AML-193 (cell line): ENCODE results near the gene KRT86.
"Not testable (repeated sequence)": the region's sequence is repeated elsewhere in the genome, so short reads cannot be mapped to it uniquely, and the experiment has no call there.

ENCODE experiments used
- DNase-seq, 2 experiments: peaks; one replicate each; lab custom pipeline; 2025; lab: John Stamatoyannopoulos, UW

KRT86 gene

DNA sequence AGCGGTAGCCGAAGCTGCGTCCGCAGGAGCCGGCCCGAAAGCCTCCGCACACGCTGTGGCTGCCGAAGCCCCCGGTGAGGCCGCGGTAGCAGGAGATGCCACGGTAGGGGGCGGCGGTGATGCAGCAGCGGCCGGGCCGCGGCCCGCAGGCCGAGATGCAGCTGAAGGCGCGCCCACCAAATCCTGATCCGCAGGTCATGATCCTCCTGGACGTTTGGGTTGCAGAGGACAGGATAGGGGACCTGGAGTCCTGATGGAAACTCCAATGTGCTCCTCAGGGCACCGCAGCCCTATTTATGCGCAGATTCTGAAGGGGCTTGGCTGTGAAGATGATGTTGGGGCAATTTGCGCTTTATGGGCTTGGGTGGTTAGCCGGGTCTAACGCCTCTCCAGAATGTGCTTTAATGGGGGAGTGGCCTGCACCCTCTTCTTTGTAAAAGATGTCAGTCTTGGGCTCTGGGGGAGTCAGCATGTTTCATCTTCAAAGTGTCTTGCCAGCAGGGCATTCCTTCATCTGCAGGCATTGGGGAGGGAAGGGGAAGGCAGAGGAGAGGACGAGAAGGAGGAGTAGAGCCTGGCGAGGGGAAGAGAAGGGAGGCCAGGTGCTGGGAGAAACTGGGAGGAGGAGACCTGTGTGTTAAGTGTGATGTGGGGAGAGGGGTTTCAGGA, 17.0 kb downstream of the KRT86 start, which contains the start of gene KRT81:
Gene KRT81, minus strand, starts transcription at position 268 of the 669 bp plus-strand sequence. Its CDS starts 69 bp downstream, at position 199.
- DNase-seq: no peak

DNA sequence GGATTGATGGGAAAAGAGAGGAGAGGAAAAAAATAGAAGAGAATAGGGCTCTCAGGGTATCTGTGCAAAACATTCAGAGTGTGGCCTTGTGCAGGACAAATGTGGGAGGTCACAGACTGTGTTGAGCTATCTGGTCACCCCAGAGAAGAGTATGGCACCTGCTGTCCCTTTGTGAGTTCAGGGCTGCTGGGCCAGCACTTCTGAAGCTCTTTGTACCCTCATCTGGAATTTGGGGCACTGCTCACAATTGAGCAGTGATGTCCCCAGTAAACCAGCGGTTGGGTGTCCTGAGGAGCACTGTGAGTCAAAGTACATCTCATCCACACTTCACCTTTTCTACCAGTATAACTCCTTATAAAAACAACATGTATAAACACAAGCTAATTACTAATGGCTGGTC, 19.5 kb downstream of the KRT86 start:
- no peak for DNase-seq

DNA sequence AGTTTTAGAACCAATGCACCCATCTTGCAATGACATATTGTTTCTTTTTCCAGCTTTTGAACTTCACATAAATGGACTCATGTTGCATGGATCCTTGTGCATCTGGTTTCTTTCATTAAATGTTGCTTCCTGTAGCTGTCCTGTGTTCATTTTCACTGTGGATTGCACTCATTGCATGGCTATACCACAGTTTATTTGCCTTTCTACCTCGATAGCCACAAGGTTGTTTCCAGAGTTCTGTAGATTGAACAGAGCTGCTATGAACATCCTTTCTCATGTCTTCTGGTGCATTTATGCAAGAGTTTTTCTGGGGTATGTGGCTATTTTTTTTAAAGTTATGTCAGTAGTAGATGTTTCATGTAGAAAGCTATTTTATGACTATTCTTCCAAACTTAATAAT, 20.4 kb downstream of the KRT86 start:
- no peak for DNase-seq

DNA sequence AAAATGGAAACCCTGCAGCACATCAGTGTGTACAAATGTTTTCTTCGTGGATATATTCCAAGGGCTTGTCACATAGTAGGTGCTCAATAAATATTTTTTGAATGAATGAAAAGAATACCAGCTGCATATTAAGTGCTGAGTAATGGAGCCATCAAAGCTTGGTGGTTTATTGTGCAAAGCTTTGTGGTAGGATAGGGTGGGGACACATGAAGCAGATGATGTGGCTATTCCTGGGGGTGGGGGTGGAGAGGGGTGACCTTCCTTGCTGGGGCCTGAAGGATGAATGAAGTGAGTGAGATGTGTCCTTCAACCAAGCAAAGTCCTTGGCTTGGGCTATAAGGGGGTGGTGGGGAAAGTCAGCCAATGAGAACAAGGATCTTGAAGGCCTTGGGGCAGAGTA, 21.2 kb downstream of the KRT86 start:
- peak; percentile 64 to 73 for DNase-seq

DNA sequence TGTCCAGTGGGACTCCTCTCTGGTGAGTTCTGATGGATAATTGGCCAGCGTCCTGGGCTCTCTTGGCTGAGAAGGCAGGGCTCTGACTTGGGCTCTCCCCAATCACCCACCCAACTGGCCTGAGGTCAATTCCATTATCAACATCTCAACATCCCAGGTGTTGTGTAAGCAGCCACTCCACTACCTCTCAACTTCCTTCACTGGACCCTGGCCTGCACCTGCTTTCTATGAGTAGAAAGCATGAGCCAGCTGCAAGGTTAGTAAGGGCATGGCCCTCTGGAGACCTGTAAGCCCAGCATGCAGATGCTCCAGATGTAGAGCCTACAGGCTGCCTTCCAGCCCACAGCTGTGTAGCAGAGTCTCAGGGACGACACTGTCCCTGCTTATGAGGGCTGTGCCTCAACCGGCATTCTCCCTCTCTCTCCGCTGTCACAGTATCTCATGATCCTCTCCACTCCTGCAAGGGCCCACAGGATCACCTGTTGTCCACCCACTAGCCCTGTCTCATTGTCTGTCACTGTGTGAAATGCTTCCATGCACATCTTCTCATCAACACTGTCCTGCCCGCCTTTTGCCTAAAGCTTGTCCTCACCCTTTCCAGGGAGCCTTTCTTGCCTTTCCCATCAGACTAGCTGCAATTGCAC, 22.2 kb downstream of the KRT86 start:
- DNase-seq: no peak

DNA sequence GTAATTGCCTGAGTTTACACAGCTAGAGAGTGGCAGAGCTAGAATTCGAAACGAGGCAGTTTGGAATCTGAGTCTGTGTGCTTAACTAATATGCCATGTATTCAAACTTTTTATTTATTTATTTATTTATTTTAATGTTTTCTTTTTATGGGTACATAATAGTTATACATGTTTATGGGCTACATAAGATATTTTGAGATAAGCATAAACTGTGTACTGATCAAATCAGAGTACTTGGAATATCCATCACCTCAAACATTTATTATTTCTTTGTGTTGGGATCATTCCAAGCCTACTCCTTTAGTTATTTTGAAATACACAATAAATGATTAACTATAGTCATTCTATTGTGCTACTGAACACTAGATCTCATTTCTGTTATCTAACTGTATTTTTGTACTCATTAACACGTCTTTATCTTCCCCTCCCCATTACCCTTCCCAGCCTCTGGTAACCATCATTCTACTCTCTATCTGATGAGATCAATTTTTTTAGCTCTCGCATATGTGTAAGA, 24.3 kb downstream of the KRT86 start:
- DNase-seq: no peak

DNA sequence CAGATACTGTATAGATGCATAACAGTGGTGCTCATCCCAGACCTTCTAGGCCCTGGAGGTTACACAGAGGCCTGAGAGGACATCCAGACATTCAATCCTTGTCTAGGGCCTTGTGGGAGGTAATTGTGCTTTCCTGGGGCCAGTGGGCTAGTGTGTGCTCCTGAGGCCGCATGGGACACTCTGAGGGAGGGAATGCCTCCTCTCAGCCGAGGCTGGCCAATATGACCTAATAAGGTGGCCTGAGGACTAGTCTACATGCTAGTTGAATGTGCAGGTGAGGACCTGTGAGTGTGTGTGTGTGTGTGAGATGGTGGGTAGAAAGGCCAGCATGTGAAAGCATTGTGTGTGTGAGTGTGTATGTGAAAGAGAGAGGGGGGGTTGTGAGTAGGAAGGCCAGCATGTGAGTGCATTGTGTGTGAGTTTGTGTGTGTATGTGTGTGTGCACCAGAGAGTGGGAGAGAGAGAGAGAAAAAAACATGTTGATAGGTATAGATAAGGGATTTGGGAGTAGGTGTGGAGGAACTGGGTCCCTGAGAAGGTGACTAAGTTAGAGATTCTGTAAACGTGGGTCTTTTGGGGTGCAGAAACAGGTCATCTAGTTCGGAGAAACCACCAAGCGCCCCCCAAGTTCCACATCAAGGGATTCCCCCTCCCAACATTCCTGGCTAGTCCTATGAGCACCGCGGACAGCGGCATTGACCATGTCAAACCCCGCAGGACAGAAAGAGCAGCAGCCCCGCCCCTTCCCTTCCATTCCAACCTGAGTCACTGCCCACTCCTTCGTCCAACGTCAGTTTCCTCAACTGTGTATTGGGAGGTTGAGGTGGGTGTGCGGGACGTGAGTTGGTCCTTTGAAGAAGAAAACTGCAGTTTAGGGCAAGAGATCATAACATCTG, 26.6 kb downstream of the KRT86 start:
- DNase-seq: no peak

DNA sequence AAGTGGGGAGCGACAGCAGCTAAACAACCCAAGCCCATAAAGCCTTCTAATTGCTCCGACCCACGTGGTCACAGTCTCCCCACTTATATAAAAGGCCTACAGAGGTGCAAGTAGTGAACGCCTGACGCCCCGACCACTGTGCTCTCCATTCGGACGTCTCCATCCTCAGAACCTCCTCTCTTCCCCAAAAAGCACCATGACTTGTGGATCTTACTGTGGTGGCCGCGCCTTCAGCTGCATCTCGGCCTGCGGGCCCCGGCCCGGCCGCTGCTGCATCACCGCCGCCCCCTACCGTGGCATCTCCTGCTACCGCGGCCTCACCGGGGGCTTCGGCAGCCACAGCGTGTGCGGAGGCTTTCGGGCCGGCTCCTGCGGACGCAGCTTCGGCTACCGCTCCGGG, 27.3 kb downstream of the KRT86 start:
- not testable (repeated sequence) for DNase-seq

DNA sequence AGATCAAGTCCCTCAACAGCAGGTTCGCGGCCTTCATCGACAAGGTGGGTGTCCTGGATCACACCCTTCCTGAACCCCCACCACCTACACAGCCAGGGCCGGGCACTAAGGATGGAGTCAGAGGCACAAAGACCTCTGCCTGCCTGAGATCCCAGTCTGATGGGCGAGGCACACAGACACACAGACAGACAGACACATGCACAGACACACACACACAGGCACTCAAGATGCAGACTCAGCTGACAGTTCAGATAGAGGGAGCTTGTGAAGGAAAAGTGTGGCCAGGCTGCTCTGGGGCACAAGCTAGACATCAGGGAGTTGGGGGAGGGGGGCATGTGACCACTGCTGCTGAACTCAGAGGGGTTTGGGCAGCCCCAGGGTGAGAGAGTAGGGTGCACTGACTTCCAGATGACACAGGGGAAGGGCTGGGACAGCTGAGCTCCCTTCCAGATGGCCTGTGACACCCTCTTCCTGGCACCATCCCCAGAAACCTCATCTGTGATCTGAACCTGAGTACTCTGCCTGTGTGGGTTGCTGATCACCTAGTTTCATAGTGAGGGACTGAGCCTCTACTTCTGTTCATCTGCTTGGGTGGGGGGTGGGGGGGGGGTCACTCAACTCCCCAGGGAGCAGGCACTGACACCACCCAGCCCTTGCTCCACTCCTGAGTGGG, 27.9 kb downstream of the KRT86 start:
- not testable (repeated sequence) for DNase-seq

DNA sequence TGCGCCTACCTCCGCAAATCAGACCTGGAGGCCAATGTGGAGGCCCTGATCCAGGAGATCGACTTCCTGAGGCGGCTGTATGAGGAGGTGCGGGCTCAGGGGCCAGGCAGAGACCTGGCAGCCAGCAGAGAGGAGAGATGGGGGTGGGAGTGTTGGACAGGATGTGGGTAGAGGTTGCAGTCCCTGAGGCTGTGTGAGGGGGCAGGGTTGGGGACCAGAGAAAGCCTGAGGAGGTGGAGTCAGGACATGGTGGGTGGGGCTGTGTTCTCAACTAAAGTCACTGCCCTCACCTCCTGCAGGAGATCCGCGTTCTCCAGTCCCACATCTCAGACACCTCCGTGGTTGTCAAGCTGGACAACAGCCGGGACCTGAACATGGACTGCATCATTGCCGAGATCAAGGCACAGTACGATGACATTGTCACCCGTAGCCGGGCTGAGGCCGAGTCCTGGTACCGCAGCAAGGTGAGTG, 30.5 kb downstream of the KRT86 start:
- peak; percentile 8 to 12 for DNase-seq

DNA sequence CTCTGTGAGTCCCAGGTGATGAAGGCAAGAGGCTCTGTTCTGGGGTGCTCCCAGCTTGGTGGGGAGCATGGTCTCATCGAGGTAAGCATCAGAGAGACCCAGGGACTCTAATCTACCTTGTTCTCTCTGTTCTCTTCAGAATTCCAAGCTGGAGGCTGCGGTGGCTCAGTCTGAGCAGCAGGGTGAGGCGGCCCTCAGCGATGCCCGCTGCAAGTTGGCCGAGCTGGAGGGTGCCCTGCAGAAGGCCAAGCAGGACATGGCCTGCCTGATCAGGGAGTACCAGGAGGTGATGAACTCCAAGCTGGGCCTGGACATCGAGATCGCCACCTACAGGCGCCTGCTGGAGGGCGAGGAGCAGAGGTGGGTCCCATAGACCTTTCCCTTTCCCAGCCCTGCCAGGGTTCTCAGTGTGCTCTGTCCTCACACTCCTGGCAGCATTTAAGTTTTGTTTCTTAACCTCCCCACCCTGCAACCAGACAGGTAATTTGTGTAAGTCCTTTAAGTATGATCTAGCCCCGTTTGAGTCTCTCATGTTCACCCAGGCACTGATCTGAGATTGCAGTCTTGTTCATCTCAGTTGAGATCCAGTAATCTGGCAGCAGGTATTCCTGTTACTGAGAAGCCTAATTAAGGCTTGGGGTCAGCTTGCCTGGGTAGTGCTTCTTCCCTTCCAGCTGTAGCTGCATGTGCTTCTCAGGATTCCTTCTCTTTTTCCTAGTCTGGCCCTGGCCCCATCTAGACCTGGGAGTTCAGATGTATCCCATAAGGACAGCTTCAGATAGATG, 31.7 kb downstream of the KRT86 start:
- DNase-seq: peak in 1 of 2 experiments; percentile 6

DNA sequence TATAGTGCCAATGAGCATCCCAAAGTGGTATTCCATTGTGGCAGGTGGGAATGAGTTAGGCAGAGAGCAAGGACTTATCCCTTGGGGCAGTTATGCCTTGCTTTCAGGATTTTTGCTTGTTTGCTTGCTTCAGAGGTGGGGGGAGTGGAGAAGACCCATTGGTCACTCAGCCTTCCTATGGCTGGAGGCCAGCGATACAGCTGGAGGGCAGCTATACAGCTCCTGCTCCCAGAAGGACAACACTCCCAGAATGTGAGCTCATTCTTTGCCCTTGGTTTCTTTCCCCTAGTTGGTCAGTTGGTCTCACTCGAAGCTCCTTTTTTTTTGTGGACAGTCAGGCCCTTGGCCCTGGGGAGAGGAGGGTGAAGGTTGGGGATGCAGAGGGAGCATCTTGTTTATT, 32.3 kb downstream of the KRT86 start:
- no peak for DNase-seq

DNA sequence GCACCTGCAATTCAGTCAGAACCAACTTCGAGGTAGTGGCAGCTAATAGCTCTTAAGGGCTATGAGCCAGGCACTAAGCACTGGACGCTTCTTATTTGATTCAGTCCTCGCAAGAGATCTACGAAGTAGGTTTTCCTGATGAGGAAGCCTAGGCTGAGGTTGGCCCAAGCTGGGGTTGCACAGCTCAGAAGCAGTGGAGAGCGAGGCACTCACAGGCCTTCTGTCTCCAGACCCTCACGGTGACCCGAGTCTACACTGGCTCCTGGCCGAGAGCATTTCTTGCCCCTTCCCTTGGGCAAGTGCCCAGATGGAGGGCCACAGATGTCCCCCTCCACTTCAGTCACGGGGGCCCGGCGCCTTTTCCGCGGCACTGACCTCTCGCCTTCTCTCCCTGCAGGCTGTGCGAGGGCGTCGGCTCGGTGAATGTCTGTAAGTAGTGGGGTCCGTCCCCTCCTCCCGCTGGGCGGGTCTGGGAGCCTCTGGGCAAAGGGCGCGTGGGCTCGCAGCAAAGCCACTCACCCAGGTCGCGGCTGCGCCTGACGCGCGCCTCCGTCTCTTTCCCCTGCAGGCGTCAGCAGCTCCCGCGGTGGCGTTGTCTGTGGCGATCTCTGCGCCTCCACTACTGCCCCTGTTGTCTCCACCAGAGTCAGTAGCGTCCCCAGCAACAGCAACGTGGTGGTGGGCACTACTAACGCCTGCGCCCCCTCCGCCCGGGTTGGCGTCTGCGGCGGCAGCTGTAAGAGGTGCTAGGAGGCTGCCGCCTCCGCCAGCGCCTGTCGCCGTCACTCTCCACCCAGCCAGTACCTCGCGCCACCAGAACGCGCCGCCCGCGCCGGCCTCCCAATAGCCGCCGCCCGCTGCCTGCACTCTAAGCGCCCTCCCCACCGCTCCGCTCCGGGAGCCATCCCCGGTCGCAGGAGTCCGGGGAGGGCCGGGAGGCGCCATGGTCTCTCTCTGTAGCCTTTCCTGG, 33.7 kb downstream of the KRT86 start:
- peak; percentile 7 to 40 for DNase-seq

DNA sequence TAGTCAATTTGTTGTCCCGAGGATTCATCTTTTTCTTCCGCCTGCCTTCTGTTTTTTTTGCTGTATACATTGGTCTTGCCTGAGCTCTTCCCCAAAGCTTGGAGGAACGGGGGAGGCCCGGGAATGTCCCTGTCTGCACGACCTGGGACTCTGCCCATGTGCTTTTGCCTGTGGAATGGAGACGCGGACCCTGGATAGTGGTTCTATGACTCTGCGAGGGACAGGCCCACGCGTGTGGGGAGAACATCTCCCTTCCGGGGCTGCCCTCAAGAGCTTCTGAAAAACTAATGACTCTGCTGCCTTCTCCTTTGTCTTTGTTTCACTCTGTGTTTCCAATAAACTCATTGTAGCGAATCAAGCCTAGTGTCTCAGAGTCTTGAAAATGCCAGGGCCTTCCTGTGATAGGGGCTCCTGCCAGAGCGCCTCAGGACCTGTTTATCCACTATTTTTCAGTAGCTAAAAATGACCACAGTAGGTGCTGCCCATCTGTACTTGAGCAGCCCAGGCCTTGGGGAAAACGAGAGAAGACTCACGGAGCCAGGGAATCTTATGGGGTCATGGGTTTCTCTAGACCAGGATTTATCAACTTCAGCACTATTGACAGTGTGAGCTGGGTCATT, 34.5 kb downstream of the KRT86 start:
- no peak for DNase-seq

DNA sequence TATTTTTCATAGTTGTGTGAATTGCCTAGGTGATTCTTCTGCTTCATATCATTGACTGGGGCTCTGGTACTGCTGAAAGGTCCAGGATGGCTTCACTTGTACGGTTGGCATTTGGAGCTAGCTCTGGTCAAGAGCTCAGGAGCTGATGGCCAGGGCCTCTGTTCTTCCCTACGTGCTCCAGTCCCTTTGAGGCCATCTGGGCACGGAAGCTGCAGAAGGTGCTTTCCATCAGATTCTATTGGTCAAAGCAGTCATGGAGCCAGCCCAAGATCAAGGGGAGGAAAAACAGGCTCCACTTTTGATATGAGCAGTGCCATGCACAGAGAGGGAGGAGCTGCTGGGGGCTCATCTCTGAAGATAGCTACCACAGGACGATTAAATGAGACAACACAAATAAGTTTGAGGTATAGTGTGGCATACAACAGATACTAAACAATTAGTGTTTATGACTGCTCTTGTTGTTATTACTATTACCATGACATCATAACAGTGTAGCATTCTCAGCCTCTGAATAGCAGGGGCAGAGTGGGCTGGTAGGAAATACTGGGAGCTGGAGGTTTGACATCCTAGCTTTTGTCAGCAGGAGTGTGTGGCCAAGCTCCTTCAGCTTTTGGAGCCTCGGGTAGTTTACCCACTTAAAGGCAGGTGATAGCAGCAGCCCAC, 36.3 kb downstream of the KRT86 start:
- DNase-seq: no peak

DNA sequence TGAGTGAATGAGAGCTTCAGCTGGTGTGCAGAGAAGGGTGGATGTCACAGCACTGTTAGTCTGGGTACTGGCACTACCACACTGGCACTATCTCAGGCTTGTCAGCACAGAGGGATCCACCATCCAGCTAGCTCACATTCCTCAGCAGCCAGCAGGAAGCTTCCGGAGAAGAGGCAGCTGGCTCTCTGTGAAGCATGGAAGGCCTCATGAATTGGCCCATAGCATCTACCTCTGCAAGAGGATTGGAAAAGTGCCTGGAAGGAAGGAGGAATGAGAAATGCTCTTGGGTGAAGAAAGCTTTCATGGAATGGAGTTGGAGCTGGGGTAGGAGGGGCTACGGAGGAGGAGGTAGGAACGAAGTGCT, 36.8 kb downstream of the KRT86 start:
- no peak for DNase-seq

DNA sequence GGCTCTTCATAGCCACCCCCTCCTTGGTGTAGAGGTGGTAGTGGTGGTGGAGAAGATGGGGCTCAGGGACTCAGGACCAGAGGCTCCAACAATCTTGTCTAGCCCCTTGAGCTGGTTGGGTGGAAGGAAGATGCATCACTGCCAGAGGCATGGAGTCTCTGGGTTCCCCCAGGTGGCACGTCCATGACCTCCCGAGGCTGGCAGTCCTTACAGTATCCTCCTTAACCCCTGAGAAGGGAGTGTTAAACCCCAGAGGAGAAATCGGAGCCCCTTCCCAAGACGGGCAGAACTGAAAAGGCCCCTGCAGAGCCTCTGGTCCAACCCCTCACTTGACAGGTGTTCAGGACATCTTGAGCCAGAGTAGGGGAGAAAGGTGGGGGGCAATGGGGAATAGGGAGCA, 37.6 kb downstream of the KRT86 start:
- DNase-seq: no peak

DNA sequence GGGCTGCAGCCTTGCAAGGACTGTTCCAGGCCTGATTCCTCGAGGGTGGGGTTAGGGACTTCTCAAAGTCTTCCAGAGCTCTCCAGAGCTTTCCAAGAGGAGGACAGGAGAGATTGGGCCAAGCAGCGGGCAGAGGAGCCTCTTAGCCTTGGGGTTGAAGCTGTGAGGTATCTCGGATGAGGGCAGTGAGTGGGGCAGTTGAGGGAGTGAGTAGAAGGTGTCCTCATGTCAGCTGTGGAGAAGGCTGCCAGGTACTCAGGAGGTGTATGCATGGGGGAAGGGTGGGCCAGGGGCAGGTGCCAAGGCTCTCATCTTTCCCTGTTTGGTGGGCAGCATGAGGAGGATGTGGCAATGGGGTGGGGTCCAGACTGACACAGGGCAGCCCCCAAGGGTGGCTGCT, 39.0 kb downstream of the KRT86 start:
- DNase-seq: no peak

DNA sequence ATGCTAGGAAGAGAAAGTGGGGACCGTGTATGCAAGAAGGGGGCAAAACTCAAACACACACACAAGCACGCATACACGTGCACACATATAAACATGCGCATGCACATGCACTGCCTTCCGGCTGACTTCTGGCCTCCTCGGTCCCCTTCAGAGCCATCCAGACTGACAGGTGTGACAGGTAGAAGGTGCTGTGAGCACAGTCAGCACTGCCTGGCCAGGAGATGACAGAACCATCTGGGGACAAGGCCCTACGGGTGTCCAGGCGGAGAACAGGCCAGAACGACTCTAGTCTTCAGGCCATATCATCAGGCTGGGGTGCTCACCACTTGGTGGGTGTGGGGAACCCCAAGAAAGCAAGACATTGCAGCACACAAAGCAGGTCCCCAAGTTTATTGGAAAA, 39.5 kb downstream of the KRT86 start:
- DNase-seq: no peak
